Measurements from ENCODE around the gene KIAA1210.

KIAA1210 gene

DNA sequence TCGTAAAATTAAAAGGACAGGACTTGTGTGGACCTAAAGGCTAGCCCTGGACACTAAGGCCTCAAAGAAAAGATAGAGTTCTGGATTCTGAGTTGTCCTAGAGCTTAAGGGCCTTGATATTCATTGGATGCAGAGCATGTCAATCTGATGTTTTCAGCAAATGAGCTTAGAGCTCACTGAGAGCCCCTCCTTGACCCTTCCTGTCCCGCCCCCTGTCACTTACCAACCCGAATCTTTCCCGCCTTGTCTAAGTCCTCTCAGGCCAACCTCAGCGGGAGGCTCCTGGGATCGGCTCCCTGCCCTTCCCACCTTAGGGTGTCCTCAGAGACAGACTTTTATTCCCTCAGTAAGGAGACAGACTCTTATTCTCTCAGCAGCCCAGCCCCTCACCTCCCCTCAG is 54.9 kb downstream of the KIAA1210 start, which contains the start of gene CT47C1:
Gene CT47C1, plus strand, starts transcription at position 250 of the 400 bp plus-strand sequence. CDS start 233 bp downstream, outside the sequence.
- Histone ChIP-seq H3K27ac (ENCODE audit: insufficient read depth, low read length, poor library complexity, severe bottlenecking) (no peak within 1 kb of the TSS), H3K9me3 (ENCODE audit: control insufficient read depth, low read length) (no peaks in the 10 kb centered on the region), H3K4me1 (ENCODE audit: control insufficient read depth, insufficient read depth, low read length, poor library complexity, severe bottlenecking) (no peaks in the 10 kb centered on the region), H3K4me3 (ENCODE audit: insufficient read depth, low read depth, low read length, poor library complexity, severe bottlenecking) (no peak within 1 kb of the TSS), H3K36me3 (ENCODE audit: control insufficient read depth, insufficient read depth, low read length) (no peaks in the 10 kb centered on the region), H3K27me3 (replicated peaks; ENCODE audit: control insufficient read depth, insufficient read depth, low read length, poor library complexity, severe bottlenecking) (no peaks in the 10 kb centered on the region)
- no peak for DNase-seq

DNA sequence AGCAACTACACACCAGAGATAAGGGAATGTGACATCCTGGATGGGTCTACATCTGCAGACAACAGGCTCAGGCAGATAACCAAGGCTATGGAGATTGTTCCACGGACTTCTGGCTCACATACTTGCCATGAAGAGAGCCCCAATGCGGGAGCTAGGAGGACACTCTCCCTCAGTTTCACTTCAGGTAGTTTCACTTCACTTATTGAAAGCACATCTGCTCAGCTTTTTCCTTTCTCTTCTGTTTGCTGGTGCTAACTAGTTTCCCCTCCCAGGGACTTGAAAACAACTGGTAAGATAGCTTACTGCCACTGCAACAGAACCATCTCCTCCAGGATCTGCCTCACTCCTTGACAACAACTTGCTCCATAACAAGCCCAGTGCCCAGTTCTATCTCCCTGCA is 56.2 kb downstream of the KIAA1210 start:
- DNase-seq: no peak
- Histone ChIP-seq H3K36me3 (ENCODE audit: control insufficient read depth, insufficient read depth, low read length) (no peaks in the 10 kb centered on the region), H3K9me3 (ENCODE audit: control insufficient read depth, low read length) (no peaks in the 10 kb centered on the region), H3K27me3 (replicated peaks; ENCODE audit: control insufficient read depth, insufficient read depth, low read length, poor library complexity, severe bottlenecking) (no peaks in the 10 kb centered on the region), H3K27ac (ENCODE audit: insufficient read depth, low read length, poor library complexity, severe bottlenecking) (no peak overlapping the region), H3K4me1 (ENCODE audit: control insufficient read depth, insufficient read depth, low read length, poor library complexity, severe bottlenecking) (no peaks in the 10 kb centered on the region), H3K4me3 (ENCODE audit: insufficient read depth, low read depth, low read length, poor library complexity, severe bottlenecking) (no peak overlapping the region)

GRCh38 chrX:119069762-119070161 is 57.9 kb downstream of the KIAA1210 start:
- no peak overlapping the region for H3K27ac ChIP-seq (ENCODE audit: insufficient read depth, low read length, poor library complexity, severe bottlenecking)

GRCh38 chrX:119069128-119069527 is 58.5 kb downstream of the KIAA1210 start:
- Histone ChIP-seq H3K27me3 (replicated peaks; ENCODE audit: control insufficient read depth, insufficient read depth, low read length, poor library complexity, severe bottlenecking) (no peaks in the 10 kb centered on the region), H3K9me3 (ENCODE audit: control insufficient read depth, low read length) (no peaks in the 10 kb centered on the region), H3K27ac (ENCODE audit: insufficient read depth, low read length, poor library complexity, severe bottlenecking) (no peak overlapping the region), H3K36me3 (ENCODE audit: control insufficient read depth, insufficient read depth, low read length) (no peaks in the 10 kb centered on the region), H3K4me1 (ENCODE audit: control insufficient read depth, insufficient read depth, low read length, poor library complexity, severe bottlenecking) (no peaks in the 10 kb centered on the region), H3K4me3 (ENCODE audit: insufficient read depth, low read depth, low read length, poor library complexity, severe bottlenecking) (no peak overlapping the region)
- no peak for DNase-seq

More at GRCh38 chrX:119069762-119070161, 57.9 kb downstream of the KIAA1210 start:
- DNase-seq: no peak
- Histone ChIP-seq H3K36me3 (ENCODE audit: control insufficient read depth, insufficient read depth, low read length) (no peaks in the 10 kb centered on the region), H3K4me3 (ENCODE audit: insufficient read depth, low read depth, low read length, poor library complexity, severe bottlenecking) (no peak overlapping the region), H3K9me3 (ENCODE audit: control insufficient read depth, low read length) (no peaks in the 10 kb centered on the region), H3K4me1 (ENCODE audit: control insufficient read depth, insufficient read depth, low read length, poor library complexity, severe bottlenecking) (no peaks in the 10 kb centered on the region), H3K27me3 (replicated peaks; ENCODE audit: control insufficient read depth, insufficient read depth, low read length, poor library complexity, severe bottlenecking) (no peaks in the 10 kb centered on the region)

DNA sequence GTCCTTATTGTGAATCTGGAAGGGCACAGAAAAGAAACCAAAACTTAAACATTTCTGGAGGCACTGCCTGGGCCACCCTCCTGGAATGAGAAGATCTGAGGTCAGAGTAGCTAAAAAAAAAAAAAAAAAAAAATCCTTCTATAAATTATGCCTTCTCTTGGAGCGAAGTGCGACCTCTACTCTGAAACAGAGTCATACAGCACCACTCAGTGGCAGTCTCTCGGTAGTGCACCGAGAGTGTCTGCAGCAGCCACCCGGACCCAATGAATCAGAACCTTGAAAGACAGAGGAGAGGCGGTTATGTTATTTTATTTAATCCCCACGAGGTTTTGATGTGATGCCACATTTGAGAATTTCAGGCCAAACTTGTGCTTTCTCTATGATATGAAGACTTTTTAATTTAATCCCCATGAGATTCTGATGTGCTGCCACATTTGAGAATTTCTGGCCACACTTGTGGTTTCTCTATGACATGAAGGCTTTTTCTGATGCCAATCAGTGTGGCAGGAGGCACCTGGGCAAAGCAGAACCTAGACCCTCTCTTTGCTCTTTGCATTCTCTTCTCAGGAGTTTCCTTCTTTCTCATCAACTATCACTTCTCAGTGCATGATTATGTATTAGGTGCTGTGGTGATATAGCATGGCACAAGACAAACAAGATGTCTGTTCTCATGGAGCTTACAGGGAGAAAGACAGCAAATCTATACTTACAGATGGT is 60.4 kb downstream of the KIAA1210 start:
- no peaks in the 10 kb centered on the region for H3K36me3 ChIP-seq (ENCODE audit: control insufficient read depth, insufficient read depth, low read length)
- no peaks in the 10 kb centered on the region for H3K4me1 ChIP-seq (ENCODE audit: control insufficient read depth, insufficient read depth, low read length, poor library complexity, severe bottlenecking)
- H3K27ac ChIP-seq (ENCODE audit: insufficient read depth, low read length, poor library complexity, severe bottlenecking): no peak overlapping the region
- no peaks in the 10 kb centered on the region for H3K27me3 ChIP-seq (replicated peaks; ENCODE audit: control insufficient read depth, insufficient read depth, low read length, poor library complexity, severe bottlenecking)
- no peak for DNase-seq
- no peak overlapping the region for H3K4me3 ChIP-seq (ENCODE audit: insufficient read depth, low read depth, low read length, poor library complexity, severe bottlenecking)
- no peaks in the 10 kb centered on the region for H3K9me3 ChIP-seq (ENCODE audit: control insufficient read depth, low read length)

- DNase-seq: no peak
- no peaks in the 10 kb centered on the region for H3K36me3 ChIP-seq (ENCODE audit: control insufficient read depth, insufficient read depth, low read length)
These were observed 64.2 kb downstream of the KIAA1210 start for GRCh38 chrX:119063428-119063827.

DNA sequence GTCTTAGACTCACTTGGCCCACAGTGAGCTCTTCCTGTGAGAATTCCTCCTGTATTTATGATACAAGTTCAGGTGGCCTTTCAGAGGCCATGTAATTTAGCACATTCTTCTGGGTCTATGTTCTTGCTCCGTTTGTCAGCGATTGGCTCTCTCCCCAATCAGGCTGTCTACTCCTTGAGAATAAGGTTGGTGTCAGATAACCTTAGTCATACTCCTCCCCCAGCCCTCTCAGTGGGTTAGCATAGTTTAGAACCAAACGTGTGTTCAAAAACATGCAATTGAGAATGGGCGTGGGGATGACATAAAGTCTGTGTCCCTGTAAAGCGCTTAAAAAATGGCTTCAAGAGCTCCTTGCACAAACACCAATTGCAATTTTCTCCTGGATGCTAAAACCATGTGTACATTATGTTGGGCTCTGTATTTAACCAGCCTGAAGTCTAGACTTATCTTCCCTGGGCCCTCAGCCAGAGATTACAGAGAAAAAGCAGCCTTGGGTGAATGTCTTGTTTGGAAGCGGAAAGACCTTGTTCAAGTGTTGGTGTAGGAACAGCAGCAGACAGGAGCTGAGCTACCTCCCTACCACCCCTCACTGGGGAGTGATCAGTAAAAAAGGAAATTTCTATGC is 64.8 kb downstream of the KIAA1210 start:
- Histone ChIP-seq H3K9me3 (ENCODE audit: control insufficient read depth, low read length) (no peaks in the 10 kb centered on the region), H3K4me3 (ENCODE audit: insufficient read depth, low read depth, low read length, poor library complexity, severe bottlenecking) (no peak overlapping the region), H3K36me3 (ENCODE audit: control insufficient read depth, insufficient read depth, low read length) (no peaks in the 10 kb centered on the region), H3K4me1 (ENCODE audit: control insufficient read depth, insufficient read depth, low read length, poor library complexity, severe bottlenecking) (no peaks in the 10 kb centered on the region), H3K27ac (ENCODE audit: insufficient read depth, low read length, poor library complexity, severe bottlenecking) (no peak overlapping the region), H3K27me3 (replicated peaks; ENCODE audit: control insufficient read depth, insufficient read depth, low read length, poor library complexity, severe bottlenecking) (no peaks in the 10 kb centered on the region)
- DNase-seq: no peak

More at GRCh38 chrX:119063428-119063827, 64.2 kb downstream of the KIAA1210 start:
- Histone ChIP-seq H3K4me3 (ENCODE audit: insufficient read depth, low read depth, low read length, poor library complexity, severe bottlenecking) (no peak overlapping the region), H3K4me1 (ENCODE audit: control insufficient read depth, insufficient read depth, low read length, poor library complexity, severe bottlenecking) (no peaks in the 10 kb centered on the region), H3K27me3 (replicated peaks; ENCODE audit: control insufficient read depth, insufficient read depth, low read length, poor library complexity, severe bottlenecking) (no peaks in the 10 kb centered on the region), H3K27ac (ENCODE audit: insufficient read depth, low read length, poor library complexity, severe bottlenecking) (no peak overlapping the region), H3K9me3 (ENCODE audit: control insufficient read depth, low read length) (no peaks in the 10 kb centered on the region)

- Histone ChIP-seq H3K27ac (ENCODE audit: insufficient read depth, low read length, poor library complexity, severe bottlenecking) (no peak overlapping the region), H3K36me3 (ENCODE audit: control insufficient read depth, insufficient read depth, low read length) (no peaks in the 10 kb centered on the region), H3K27me3 (replicated peaks; ENCODE audit: control insufficient read depth, insufficient read depth, low read length, poor library complexity, severe bottlenecking) (no peaks in the 10 kb centered on the region), H3K9me3 (ENCODE audit: control insufficient read depth, low read length) (no peaks in the 10 kb centered on the region), H3K4me3 (ENCODE audit: insufficient read depth, low read depth, low read length, poor library complexity, severe bottlenecking) (no peak overlapping the region), H3K4me1 (ENCODE audit: control insufficient read depth, insufficient read depth, low read length, poor library complexity, severe bottlenecking) (no peaks in the 10 kb centered on the region)
- DNase-seq: no peak
These were observed 71.9 kb downstream of the KIAA1210 start for GRCh38 chrX:119055687-119056086.

DNA sequence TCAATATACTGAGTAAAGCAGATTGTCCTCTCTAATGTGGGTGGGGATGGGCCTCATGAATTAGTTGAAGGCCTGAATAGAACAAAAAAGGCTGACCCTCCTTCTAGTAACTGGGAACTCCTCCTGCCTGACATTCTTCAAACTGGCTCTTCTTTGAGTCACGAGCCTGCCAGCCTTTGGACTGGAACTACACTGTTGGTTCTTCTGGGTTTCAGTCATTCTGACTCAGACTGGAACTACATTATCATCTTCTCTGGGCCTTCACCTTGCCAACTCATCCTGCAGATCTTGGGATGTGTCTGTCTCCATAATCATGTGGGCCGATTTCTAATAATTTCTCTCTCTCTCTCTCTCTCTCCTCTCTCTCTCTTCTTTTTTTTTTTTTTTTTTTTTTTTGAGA is 81.7 kb downstream of the KIAA1210 start:
- H3K4me1 ChIP-seq (ENCODE audit: control insufficient read depth, insufficient read depth, low read length, poor library complexity, severe bottlenecking): no peaks in the 10 kb centered on the region
- H3K9me3 ChIP-seq (ENCODE audit: control insufficient read depth, low read length): no peaks in the 10 kb centered on the region
- no peak overlapping the region for H3K27ac ChIP-seq (ENCODE audit: insufficient read depth, low read length, poor library complexity, severe bottlenecking)
- no peak overlapping the region for H3K4me3 ChIP-seq (ENCODE audit: insufficient read depth, low read depth, low read length, poor library complexity, severe bottlenecking)
- no peak for DNase-seq
- no peaks in the 10 kb centered on the region for H3K36me3 ChIP-seq (ENCODE audit: control insufficient read depth, insufficient read depth, low read length)
- no peaks in the 10 kb centered on the region for H3K27me3 ChIP-seq (replicated peaks; ENCODE audit: control insufficient read depth, insufficient read depth, low read length, poor library complexity, severe bottlenecking)

DNA sequence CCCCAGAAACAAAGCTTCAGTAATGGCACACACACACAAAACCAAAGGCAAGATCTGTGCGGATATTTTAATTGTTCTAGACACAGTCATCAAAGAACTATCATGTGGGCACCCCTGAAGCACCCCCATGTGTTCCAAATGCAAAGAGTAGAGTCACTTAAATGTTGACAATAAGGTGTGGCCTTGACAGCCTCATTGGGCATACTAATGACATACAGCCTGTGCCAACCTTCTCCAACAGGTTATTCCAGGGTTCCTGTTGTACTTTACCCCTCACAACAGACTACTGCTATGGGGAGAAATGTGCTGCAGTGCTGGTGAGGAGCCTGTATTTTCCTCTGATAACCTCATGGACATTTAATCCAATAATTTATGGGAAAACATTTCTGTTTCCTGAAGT is 84.6 kb downstream of the KIAA1210 start:
- Histone ChIP-seq H3K27me3 (replicated peaks; ENCODE audit: control insufficient read depth, insufficient read depth, low read length, poor library complexity, severe bottlenecking) (no peaks in the 10 kb centered on the region), H3K4me3 (ENCODE audit: insufficient read depth, low read depth, low read length, poor library complexity, severe bottlenecking) (no peak overlapping the region), H3K36me3 (ENCODE audit: control insufficient read depth, insufficient read depth, low read length) (no peaks in the 10 kb centered on the region), H3K4me1 (ENCODE audit: control insufficient read depth, insufficient read depth, low read length, poor library complexity, severe bottlenecking) (no peaks in the 10 kb centered on the region), H3K9me3 (ENCODE audit: control insufficient read depth, low read length) (no peaks in the 10 kb centered on the region), H3K27ac (ENCODE audit: insufficient read depth, low read length, poor library complexity, severe bottlenecking) (no peak overlapping the region)
- no peak for DNase-seq

Data from effector memory CD4-positive, alpha-beta T cell (primary cell).